Measurements from ENCODE around the gene GNA14. TPM values are rescaled to one million over a fixed set of nuclear protein-coding genes. Genes with fewer than 3 reads are reported as not detected.
"Not testable (repeated sequence)": the region's sequence is repeated elsewhere in the genome, so short reads cannot be mapped to it uniquely, and the experiment has no call there.

Gene GNA14
- total RNA-seq, 3 donors from 2014 or later (not counting 1 experiment from before 2014, with no cell fraction given), result 1.8 TPM; not detected in 2

DNA sequence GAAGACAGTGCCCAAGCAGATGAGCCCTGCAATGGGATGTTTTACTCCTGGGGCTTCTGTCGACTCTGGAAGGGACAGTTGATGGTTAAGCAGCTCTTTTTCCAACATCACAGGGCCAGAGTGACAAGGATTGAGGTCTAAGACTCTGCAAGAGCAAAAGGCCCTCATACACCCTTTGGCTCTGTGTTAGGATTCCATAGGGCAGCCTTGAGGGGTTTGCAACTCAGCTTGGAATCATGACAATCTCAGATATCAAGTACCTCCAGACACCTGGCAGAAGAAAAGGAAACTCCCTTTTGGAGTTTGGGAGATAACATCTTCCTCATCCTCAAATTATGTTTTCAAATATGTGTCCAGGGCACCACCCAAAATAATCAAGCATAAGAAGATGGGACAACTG is 205.7 kb downstream of the GNA14 start:
- ATAC-seq (no peak), DNase-seq (no peak)
- Histone ChIP-seq H3K4me1 (ENCODE audit: control insufficient read depth, insufficient read depth, low read length) (no peaks in the 10 kb centered on the region), H3K36me3 (ENCODE audit: control insufficient read depth, insufficient read depth, low read length) (no peaks in the 10 kb centered on the region), H3K4me3 (ENCODE audit: low read length) (no peak overlapping the region), H3K9me3 (ENCODE audit: control insufficient read depth, insufficient read depth, low read length) (peaks cover under 1% of the 10 kb centered on the region), H3K27me3 (ENCODE audit: control insufficient read depth, insufficient read depth, low read length) (no peaks in the 10 kb centered on the region), H3K27ac (ENCODE audit: low read length) (no peak overlapping the region)
- no peak overlapping the region for H3K27ac Mint-ChIP-seq
- peaks cover 0 to 12% of the 10 kb centered on the region in 2 donors for H3K27me3 Mint-ChIP-seq (ENCODE audit: low read depth in 2 of 2)
- no peaks in the 10 kb centered on the region for H3K4me1 Mint-ChIP-seq
- H3K36me3 Mint-ChIP-seq, result no peaks in the 10 kb centered on the region
- H3K9me3 Mint-ChIP-seq, result peaks cover 0 to 2% of the 10 kb centered on the region in 2 donors
- intact Hi-C loops (cut with micrococcal nuclease), result no loop called here
- WGBS (ENCODE audit: insufficient coverage), result 93% methylated on average over 1 of the region's 1 CpG
- TF ChIP-seq, protein P1, sequence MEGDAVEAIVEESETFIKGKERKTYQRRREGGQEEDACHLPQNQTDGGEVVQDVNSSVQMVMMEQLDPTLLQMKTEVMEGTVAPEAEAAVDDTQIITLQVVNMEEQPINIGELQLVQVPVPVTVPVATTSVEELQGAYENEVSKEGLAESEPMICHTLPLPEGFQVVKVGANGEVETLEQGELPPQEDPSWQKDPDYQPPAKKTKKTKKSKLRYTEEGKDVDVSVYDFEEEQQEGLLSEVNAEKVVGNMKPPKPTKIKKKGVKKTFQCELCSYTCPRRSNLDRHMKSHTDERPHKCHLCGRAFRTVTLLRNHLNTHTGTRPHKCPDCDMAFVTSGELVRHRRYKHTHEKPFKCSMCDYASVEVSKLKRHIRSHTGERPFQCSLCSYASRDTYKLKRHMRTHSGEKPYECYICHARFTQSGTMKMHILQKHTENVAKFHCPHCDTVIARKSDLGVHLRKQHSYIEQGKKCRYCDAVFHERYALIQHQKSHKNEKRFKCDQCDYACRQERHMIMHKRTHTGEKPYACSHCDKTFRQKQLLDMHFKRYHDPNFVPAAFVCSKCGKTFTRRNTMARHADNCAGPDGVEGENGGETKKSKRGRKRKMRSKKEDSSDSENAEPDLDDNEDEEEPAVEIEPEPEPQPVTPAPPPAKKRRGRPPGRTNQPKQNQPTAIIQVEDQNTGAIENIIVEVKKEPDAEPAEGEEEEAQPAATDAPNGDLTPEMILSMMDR (IDR thresholded peaks at IDR 0.05), result no peak
- no peak overlapping the region for H3K4me3 Mint-ChIP-seq

DNA sequence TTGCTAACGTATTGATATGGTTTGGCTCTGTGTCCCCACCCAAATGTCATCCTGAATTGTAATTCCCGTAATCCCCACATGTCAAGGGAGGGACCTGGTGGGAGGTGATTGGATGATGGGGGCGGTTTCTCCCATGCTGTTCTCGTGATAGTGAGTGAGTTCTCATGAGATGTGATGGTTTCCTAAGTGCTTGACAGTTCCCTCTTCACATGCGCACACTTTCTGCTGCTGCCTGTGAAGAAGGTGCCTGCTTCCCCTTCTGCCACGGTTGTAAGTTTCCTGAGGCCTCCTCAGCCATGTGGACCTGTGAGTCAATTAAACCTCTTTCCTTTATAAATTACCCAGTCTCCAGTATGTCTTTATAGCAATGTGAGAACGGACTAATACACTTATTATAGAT is 207.0 kb downstream of the GNA14 start:
- intact Hi-C loops (cut with micrococcal nuclease); H3K9me3 ChIP-seq (ENCODE audit: control insufficient read depth, insufficient read depth, low read length); DNase-seq; H3K4me1 ChIP-seq (ENCODE audit: control insufficient read depth, insufficient read depth, low read length); H3K27ac ChIP-seq (ENCODE audit: low read length); H3K27ac Mint-ChIP-seq; H3K4me3 Mint-ChIP-seq; H3K9me3 Mint-ChIP-seq; ATAC-seq; H3K27me3 ChIP-seq (ENCODE audit: control insufficient read depth, insufficient read depth, low read length); H3K4me1 Mint-ChIP-seq; H3K36me3 ChIP-seq (ENCODE audit: control insufficient read depth, insufficient read depth, low read length); H3K36me3 Mint-ChIP-seq; H3K4me3 ChIP-seq (ENCODE audit: low read length): not testable (repeated sequence)
- 54% methylated on average over 6 of the region's 7 CpGs for WGBS (ENCODE audit: insufficient coverage)
- H3K27me3 Mint-ChIP-seq (ENCODE audit: low read depth in 2 of 2), result peaks cover 0 to 12% of the 10 kb centered on the region in 2 donors

DNA sequence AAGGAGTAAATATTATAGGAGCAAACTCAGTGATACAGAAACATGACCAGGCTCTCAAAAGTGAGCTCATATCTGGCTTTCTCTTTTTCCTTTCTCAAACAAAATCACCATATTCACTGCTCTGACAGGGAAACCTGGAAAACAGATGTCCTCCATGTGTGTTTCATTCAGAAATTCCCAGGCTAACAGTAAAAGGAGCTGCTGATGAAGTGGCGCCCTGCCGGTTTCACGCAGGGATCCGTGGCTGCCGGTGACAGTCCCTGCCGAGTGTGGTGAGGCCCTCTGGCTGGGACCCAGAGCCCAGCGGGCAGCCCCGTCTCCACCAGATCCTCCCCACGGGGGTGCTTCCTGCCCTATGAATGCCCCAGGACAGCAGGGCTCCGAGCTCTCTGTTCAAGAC is 208.1 kb downstream of the GNA14 start:
- H3K27me3 ChIP-seq (ENCODE audit: control insufficient read depth, insufficient read depth, low read length), result no peaks in the 10 kb centered on the region
- 88% methylated on average over 10 of the region's 10 CpGs for WGBS (ENCODE audit: insufficient coverage)
- ATAC-seq, result no peak
- H3K9me3 Mint-ChIP-seq, result no peaks in the 10 kb centered on the region
- H3K4me3 ChIP-seq (ENCODE audit: low read length), result no peak overlapping the region
- no peak for DNase-seq
- no peaks in the 10 kb centered on the region for H3K36me3 Mint-ChIP-seq
- H3K4me1 Mint-ChIP-seq, result no peaks in the 10 kb centered on the region
- no peak overlapping the region for H3K4me3 Mint-ChIP-seq
- no peaks in the 10 kb centered on the region for H3K36me3 ChIP-seq (ENCODE audit: control insufficient read depth, insufficient read depth, low read length)
- H3K27ac Mint-ChIP-seq, result no peak overlapping the region
- H3K4me1 ChIP-seq (ENCODE audit: control insufficient read depth, insufficient read depth, low read length), result no peaks in the 10 kb centered on the region
- H3K27me3 Mint-ChIP-seq (ENCODE audit: low read depth in 2 of 2), result peaks cover 0 to 12% of the 10 kb centered on the region in 2 donors
- no peak overlapping the region for H3K27ac ChIP-seq (ENCODE audit: low read length)
- no peaks in the 10 kb centered on the region for H3K9me3 ChIP-seq (ENCODE audit: control insufficient read depth, insufficient read depth, low read length)
- intact Hi-C loops (cut with micrococcal nuclease), result no loop called here
- TF ChIP-seq, protein P1 (IDR thresholded peaks at IDR 0.05), result no peak

DNA sequence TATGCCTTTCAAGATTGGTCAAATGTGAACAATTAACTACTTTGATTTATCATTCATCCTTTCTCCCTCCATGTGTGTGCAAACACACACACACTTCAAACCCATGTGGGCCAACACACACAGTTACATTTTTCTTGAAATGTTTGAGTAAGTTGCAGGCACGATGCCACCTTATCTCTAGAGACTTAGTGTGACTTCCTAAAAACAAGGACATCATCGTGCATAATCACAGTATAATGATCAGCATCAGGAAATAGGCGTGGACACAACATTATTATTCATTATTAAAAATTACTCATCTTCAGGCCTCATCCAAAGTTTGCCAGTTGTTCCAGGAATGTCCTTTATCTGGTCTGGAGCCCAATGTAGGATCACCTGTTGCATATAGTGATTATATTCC is 209.5 kb downstream of the GNA14 start:
- ATAC-seq, result no peak
- no peak overlapping the region for H3K27ac ChIP-seq (ENCODE audit: low read length)
- H3K9me3 Mint-ChIP-seq, result no peaks in the 10 kb centered on the region
- no peaks in the 10 kb centered on the region for H3K36me3 Mint-ChIP-seq
- WGBS (ENCODE audit: insufficient coverage), result 54% methylated on average over 3 of the region's 3 CpGs
- TF ChIP-seq, protein P1 (IDR thresholded peaks at IDR 0.05), result no peak
- peaks cover 0 to 11% of the 10 kb centered on the region in 2 donors for H3K27me3 Mint-ChIP-seq (ENCODE audit: low read depth in 2 of 2)
- no peaks in the 10 kb centered on the region for H3K36me3 ChIP-seq (ENCODE audit: control insufficient read depth, insufficient read depth, low read length)
- no peak overlapping the region for H3K4me3 ChIP-seq (ENCODE audit: low read length)
- intact Hi-C loops (cut with micrococcal nuclease), result no loop called here
- H3K4me1 ChIP-seq (ENCODE audit: control insufficient read depth, insufficient read depth, low read length), result no peaks in the 10 kb centered on the region
- peaks cover 0 to 2% of the 10 kb centered on the region in 2 donors for H3K4me1 Mint-ChIP-seq
- no peaks in the 10 kb centered on the region for H3K9me3 ChIP-seq (ENCODE audit: control insufficient read depth, insufficient read depth, low read length)
- H3K27me3 ChIP-seq (ENCODE audit: control insufficient read depth, insufficient read depth, low read length), result no peaks in the 10 kb centered on the region
- no peak overlapping the region for H3K27ac Mint-ChIP-seq
- DNase-seq, result no peak
- no peak overlapping the region for H3K4me3 Mint-ChIP-seq
